HCT116 (cell line): Measurements from ENCODE around the gene SLC23A3.

Source experiments
- EGR1 ChIP-seq: IDR thresholded peaks from 2 replicates; pipeline ENCODE4 v1.6.1; 2012; ENCODE audit warnings: low read depth
- EZH2 ChIP-seq: fragments of 200-600 bp; sonication (generic); IDR thresholded peaks from 2 replicates; pipeline ENCODE4 v1.6.1; 2017; ENCODE audit warnings: antibody characterized with exemption, mixed run types
- SP1 ChIP-seq: IDR thresholded peaks from 2 replicates; pipeline ENCODE4 v1.6.1; 2012; ENCODE audit warnings: low read depth
- TF ChIP-seq, protein P1 (sequence below), 3 experiments: fragments of 200-600 bp in 1 of 3; sonication (generic) in 1 of 3; IDR thresholded peaks in 2 of 3; conservative IDR thresholded peaks in 1 of 3; 2 replicates each; pipeline ENCODE4 v1.5.1; 2012 to 2017; ENCODE audit warnings: low read depth in 2 of 3, low read length in 2 of 3, antibody characterized with exemption in 1 of 3, borderline replicate concordance in 1 of 3, control low read depth in 1 of 3, mild to moderate bottlenecking in 1 of 3, mixed read lengths in 1 of 3, mixed run types in 1 of 3, moderate library complexity in 1 of 3; ENCODE audit not compliant: insufficient read depth in 1 of 3

GRCh38 chr2:219131327-219131726 is 38.5 kb downstream of the SLC23A3 start:
- TF ChIP-seq EGR1 (no peak), SP1 (no peak), EZH2 (no peak)
- TF ChIP-seq, protein P1, sequence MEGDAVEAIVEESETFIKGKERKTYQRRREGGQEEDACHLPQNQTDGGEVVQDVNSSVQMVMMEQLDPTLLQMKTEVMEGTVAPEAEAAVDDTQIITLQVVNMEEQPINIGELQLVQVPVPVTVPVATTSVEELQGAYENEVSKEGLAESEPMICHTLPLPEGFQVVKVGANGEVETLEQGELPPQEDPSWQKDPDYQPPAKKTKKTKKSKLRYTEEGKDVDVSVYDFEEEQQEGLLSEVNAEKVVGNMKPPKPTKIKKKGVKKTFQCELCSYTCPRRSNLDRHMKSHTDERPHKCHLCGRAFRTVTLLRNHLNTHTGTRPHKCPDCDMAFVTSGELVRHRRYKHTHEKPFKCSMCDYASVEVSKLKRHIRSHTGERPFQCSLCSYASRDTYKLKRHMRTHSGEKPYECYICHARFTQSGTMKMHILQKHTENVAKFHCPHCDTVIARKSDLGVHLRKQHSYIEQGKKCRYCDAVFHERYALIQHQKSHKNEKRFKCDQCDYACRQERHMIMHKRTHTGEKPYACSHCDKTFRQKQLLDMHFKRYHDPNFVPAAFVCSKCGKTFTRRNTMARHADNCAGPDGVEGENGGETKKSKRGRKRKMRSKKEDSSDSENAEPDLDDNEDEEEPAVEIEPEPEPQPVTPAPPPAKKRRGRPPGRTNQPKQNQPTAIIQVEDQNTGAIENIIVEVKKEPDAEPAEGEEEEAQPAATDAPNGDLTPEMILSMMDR (IDR thresholded peaks at IDR 0.05 in 2 of 3, conservative IDR thresholded peaks at IDR 0.05 in 1 of 3; ENCODE audit: borderline replicate concordance in 1 of 3, insufficient read depth in 1 of 3, low read depth in 2 of 3, low read length in 2 of 3) = no peak
